ENCODE data around the gene PRRT1.

GRCh38 chr6:32198345-32198696 is 46.6 kb upstream of the PRRT1 start:
- TF ChIP-seq POLR2A (IDR thresholded peaks at IDR 0.05; ENCODE audit: low read depth, low read length) (no peak), POLR2AphosphoS5 (IDR thresholded peaks at IDR 0.05; ENCODE audit: low read depth, low read length) (no peak), TAF1 (IDR thresholded peaks at IDR 0.05; ENCODE audit: low read depth, low read length) (no peak), PAX5 (IDR thresholded peaks at IDR 0.05; ENCODE audit: insufficient read depth, low read length, severe bottlenecking) (no peak), POU2F2 (IDR thresholded peaks at IDR 0.05; ENCODE audit: low read depth, low read length) (no peak), SPI1 (IDR thresholded peaks at IDR 0.05; ENCODE audit: low read depth, low read length) (no peak)
